ENCODE results near the gene VOPP1. TPM values are rescaled to one million over a fixed set of nuclear protein-coding genes. Genes with fewer than 3 reads are reported as not detected.

The VOPP1 gene
- total RNA-seq, 1 donor from 2014 or later: 97.9 TPM

DNA sequence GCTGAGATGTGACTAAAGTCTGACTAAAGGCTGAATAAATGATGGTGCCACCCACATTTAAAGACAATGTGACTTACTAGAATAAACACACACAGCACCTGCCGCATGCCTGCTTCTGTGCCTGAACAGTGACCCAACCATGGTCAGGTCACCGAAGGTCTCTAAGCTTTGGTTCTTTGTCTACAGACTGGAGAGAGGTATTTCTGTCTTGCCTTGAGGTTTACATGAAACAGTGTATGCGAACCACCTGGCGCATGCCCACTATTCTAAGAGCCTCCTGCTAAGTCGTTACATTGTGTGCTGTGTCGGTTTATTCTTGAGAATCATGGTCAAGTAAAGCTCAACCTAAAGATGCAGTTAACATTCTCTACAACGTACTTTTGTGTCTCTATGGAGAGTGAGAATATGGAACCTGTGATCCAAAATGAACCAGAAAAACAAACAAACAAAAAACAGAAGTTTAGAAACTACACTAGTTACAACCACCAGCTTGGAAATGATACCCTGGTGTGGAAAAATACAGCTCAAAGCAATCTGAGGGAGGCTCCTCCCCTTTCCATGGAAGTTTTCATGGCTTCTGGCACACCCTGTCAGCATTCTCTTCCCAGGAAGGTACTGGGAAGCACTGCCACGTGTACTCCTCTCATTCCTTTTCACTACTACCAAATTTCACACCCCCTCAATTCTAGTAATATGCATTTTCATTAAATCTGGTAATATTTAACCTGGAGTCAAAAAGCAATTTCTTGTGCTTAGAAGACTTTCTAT lies 40.0 kb downstream of the VOPP1 start:
- TF ChIP-seq, protein P1, sequence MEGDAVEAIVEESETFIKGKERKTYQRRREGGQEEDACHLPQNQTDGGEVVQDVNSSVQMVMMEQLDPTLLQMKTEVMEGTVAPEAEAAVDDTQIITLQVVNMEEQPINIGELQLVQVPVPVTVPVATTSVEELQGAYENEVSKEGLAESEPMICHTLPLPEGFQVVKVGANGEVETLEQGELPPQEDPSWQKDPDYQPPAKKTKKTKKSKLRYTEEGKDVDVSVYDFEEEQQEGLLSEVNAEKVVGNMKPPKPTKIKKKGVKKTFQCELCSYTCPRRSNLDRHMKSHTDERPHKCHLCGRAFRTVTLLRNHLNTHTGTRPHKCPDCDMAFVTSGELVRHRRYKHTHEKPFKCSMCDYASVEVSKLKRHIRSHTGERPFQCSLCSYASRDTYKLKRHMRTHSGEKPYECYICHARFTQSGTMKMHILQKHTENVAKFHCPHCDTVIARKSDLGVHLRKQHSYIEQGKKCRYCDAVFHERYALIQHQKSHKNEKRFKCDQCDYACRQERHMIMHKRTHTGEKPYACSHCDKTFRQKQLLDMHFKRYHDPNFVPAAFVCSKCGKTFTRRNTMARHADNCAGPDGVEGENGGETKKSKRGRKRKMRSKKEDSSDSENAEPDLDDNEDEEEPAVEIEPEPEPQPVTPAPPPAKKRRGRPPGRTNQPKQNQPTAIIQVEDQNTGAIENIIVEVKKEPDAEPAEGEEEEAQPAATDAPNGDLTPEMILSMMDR (IDR thresholded peaks at IDR 0.05; ENCODE audit: insufficient read depth, low read length, severe bottlenecking): no peak
- H3K36me3 ChIP-seq (ENCODE audit: control insufficient read depth, insufficient read depth, low read length): no peaks in the 10 kb centered on the region
- DNase-seq (ENCODE audit: low read depth): peak; percentile 28
- no peak overlapping the region for H3K4me3 ChIP-seq (ENCODE audit: low read depth, low read length)
- H3K27me3 ChIP-seq (ENCODE audit: control insufficient read depth, insufficient read depth, low read length): no peaks in the 10 kb centered on the region
- no peak for FAIRE-seq

GRCh38 chr7:55531536-55531935 lies 40.8 kb downstream of the VOPP1 start:
- no peaks in the 10 kb centered on the region for H3K27me3 ChIP-seq (ENCODE audit: control insufficient read depth, insufficient read depth, low read length)
- no peak overlapping the region for H3K4me3 ChIP-seq (ENCODE audit: low read depth, low read length)
- H3K36me3 ChIP-seq (ENCODE audit: control insufficient read depth, insufficient read depth, low read length): no peaks in the 10 kb centered on the region
- TF ChIP-seq, protein P1 (IDR thresholded peaks at IDR 0.05; ENCODE audit: insufficient read depth, low read length, severe bottlenecking): no peak
- FAIRE-seq: no peak
- DNase-seq (ENCODE audit: low read depth): no peak

- H3K36me3 ChIP-seq (ENCODE audit: control insufficient read depth, insufficient read depth, low read length): peaks cover 2% of the 10 kb centered on the region
- DNase-seq (ENCODE audit: low read depth) (no peak), FAIRE-seq (no peak)
- TF ChIP-seq, protein P1 (IDR thresholded peaks at IDR 0.05; ENCODE audit: insufficient read depth, low read length, severe bottlenecking): no peak
- no peaks in the 10 kb centered on the region for H3K27me3 ChIP-seq (ENCODE audit: control insufficient read depth, insufficient read depth, low read length)
- H3K4me3 ChIP-seq (ENCODE audit: low read depth, low read length): no peak overlapping the region
Measured at GRCh38 chr7:55527307-55527706, 45.0 kb downstream of the VOPP1 start.

DNA sequence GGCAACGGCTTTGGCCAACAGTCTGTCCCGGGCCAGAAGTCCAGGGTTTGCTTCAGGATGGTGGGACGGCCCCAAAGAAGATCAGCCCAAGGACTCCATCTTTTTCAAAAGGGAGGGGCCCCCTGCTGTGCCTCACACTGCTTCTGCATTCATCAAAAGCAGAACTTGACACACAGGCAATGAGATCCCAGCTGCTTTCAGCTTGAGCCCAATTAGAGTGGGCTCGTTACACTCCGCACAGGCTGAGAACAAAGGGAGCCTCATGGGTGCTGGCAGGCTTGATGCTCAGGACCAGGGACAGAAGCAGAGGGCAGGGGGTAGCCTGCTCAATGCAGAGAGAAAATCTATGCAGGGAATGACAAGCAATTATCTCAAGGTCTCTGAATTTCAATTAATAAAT lies 45.5 kb downstream of the VOPP1 start:
- FAIRE-seq: no peak

GRCh38 chr7:55526329-55526728 lies 46.0 kb downstream of the VOPP1 start:
- TF ChIP-seq, protein P1 (IDR thresholded peaks at IDR 0.05; ENCODE audit: insufficient read depth, low read length, severe bottlenecking): no peak
- H3K4me3 ChIP-seq (ENCODE audit: low read depth, low read length): no peak overlapping the region
- no peak for FAIRE-seq
- peaks cover 2% of the 10 kb centered on the region for H3K36me3 ChIP-seq (ENCODE audit: control insufficient read depth, insufficient read depth, low read length)
- no peak for DNase-seq (ENCODE audit: low read depth)
- no peaks in the 10 kb centered on the region for H3K27me3 ChIP-seq (ENCODE audit: control insufficient read depth, insufficient read depth, low read length)

More for the DNA sequence above, 45.5 kb downstream of the VOPP1 start:
- Histone ChIP-seq H3K4me3 (ENCODE audit: low read depth, low read length) (no peak overlapping the region), H3K36me3 (ENCODE audit: control insufficient read depth, insufficient read depth, low read length) (peaks cover 2% of the 10 kb centered on the region), H3K27me3 (ENCODE audit: control insufficient read depth, insufficient read depth, low read length) (no peaks in the 10 kb centered on the region)
- no peak for DNase-seq (ENCODE audit: low read depth)
- TF ChIP-seq, protein P1 (IDR thresholded peaks at IDR 0.05; ENCODE audit: insufficient read depth, low read length, severe bottlenecking): no peak
